Activated T-cell treated with anti-CD3 and anti-CD28 coated beads, Interleukin-2, amount 50 U/mL, for 4 hours (primary cell): Measurements from ENCODE around the gene KNCN. TPM values are rescaled to one million over a fixed set of nuclear protein-coding genes. Genes with fewer than 3 reads are reported as not detected.
A peak's percentile ranks its signal among the peaks of the same experiment; 100 is the strongest.

Experiments used
- ATAC-seq, 2 donors: fragments of 200-7000 bp; cut with Tn5 transposase; one replicate each; pipeline ENCODE4 v1.10.0; 2021
- DNase-seq: peaks from one replicate; pipeline ENCODE4 v3.0.0-alpha.2; 2020
- H3K27me3 Mint-ChIP-seq: one replicate; pipeline ENCODE4 v1.8.0; 2021; ENCODE audit warnings: low read depth, mixed read lengths
- H3K36me3 Mint-ChIP-seq: one replicate; pipeline ENCODE4 v1.8.0; 2022; ENCODE audit warnings: mixed read lengths; ENCODE audit not compliant: insufficient read depth
- H3K4me1 Mint-ChIP-seq: one replicate; pipeline ENCODE4 v1.8.0; 2021; ENCODE audit warnings: low read depth, mixed read lengths
- H3K4me3 Mint-ChIP-seq: one replicate; pipeline ENCODE4 v1.8.0; 2021; ENCODE audit warnings: mild to moderate bottlenecking, moderate library complexity, mixed read lengths
- H3K9me3 Mint-ChIP-seq: one replicate; pipeline ENCODE4 v1.8.0; 2021; ENCODE audit warnings: mixed read lengths
- total RNA-seq, 3 donors: library from RNA; stranded (reverse); gene quantifications; one replicate each; pipeline ENCODE4 v1.2.1, GENCODE V29; 2021

KNCN gene
- total RNA-seq, 3 donors from 2014 or later = not detected

GRCh38 chr1:46543761-46544560, 7.5 kb downstream of the KNCN start:
- ATAC-seq (no peak), DNase-seq (no peak)
- peaks cover 47% of the 10 kb centered on the region for H3K27me3 Mint-ChIP-seq
- no peaks in the 10 kb centered on the region for H3K36me3 Mint-ChIP-seq
- peaks cover 2% of the 10 kb centered on the region for H3K4me1 Mint-ChIP-seq
- H3K4me3 Mint-ChIP-seq = no peak overlapping the region
- H3K9me3 Mint-ChIP-seq = no peaks in the 10 kb centered on the region

- Mint-ChIP-seq H3K4me3 (no peak overlapping the region), H3K36me3 (no peaks in the 10 kb centered on the region), H3K4me1 (peaks cover 2% of the 10 kb centered on the region), H3K27me3 (peaks cover 47% of the 10 kb centered on the region), H3K9me3 (no peaks in the 10 kb centered on the region)
- no peak for DNase-seq
- no peak for ATAC-seq
These were observed 8.1 kb downstream of the KNCN start for GRCh38 chr1:46543382-46543760.

DNA sequence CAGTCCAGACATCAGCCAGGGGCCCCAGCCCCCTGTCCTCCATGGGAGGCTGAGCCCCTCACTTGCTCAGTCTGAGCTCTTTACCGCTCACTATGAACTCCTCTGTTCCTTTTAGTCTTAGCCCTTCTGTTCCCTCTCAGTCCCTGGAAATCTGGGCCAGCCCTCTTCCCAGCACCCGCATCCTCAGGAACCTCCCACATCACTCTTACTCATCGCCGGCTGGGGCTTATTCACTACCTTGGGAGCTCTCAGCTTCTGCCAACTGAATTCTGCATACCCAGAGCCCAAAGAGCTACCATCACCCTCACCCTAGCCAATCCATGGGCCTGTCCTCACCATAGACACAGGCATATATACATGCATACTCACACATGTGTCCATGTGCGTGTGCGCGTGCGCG, 11.5 kb downstream of the KNCN start:
- H3K4me1 Mint-ChIP-seq = peaks cover 2% of the 10 kb centered on the region
- ATAC-seq (no peak), DNase-seq (no peak)
- peaks cover 30% of the 10 kb centered on the region for H3K27me3 Mint-ChIP-seq
- no peak overlapping the region for H3K4me3 Mint-ChIP-seq
- no peaks in the 10 kb centered on the region for H3K9me3 Mint-ChIP-seq
- no peaks in the 10 kb centered on the region for H3K36me3 Mint-ChIP-seq

DNA sequence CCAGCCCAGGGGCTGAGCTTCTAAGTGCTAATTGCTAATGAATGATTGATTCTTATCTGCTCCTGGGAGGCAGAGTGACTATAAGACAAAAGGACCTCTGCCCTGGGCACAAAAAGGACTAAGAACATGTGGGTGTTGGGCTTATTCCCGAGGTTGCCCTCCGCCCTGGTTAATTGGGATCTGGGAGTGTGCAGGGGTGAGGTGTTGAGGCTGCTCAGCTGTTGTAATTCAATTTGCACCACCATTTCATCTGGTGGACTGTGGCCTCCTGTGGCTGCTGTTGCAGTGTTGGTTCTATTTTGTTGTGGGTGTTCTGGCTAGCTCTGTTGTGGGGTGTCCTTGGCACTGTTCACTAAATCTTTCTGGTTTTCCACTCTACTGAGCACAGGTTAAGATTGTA, 13.3 kb downstream of the KNCN start:
- Mint-ChIP-seq H3K27me3 (peaks cover 17% of the 10 kb centered on the region), H3K9me3 (no peaks in the 10 kb centered on the region), H3K36me3 (no peaks in the 10 kb centered on the region), H3K4me1 (peaks cover 4% of the 10 kb centered on the region), H3K4me3 (no peak overlapping the region)
- ATAC-seq (no peak), DNase-seq (no peak)

DNA sequence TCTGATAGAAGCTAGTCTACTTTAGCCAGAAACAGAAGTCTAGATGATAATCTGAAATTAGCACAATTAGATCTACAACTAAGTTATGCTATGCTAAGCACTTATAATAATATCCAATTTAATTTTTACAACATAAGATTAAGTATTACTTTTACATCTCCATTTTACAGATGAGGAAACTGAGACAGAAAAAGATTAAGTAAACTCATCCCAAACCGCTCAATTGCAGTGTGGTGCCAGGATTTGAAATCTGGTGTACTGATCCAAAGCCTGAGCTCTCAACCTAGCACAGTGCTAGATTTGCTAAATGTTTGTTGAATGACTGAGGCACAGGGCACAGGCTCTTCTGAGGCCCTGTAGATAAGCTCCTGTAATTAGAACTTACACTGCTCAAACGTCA, 13.8 kb downstream of the KNCN start:
- peaks cover 5% of the 10 kb centered on the region for H3K4me1 Mint-ChIP-seq
- no peaks in the 10 kb centered on the region for H3K9me3 Mint-ChIP-seq
- H3K36me3 Mint-ChIP-seq = no peaks in the 10 kb centered on the region
- ATAC-seq (no peak), DNase-seq (no peak)
- peaks cover 13% of the 10 kb centered on the region for H3K27me3 Mint-ChIP-seq
- no peak overlapping the region for H3K4me3 Mint-ChIP-seq

DNA sequence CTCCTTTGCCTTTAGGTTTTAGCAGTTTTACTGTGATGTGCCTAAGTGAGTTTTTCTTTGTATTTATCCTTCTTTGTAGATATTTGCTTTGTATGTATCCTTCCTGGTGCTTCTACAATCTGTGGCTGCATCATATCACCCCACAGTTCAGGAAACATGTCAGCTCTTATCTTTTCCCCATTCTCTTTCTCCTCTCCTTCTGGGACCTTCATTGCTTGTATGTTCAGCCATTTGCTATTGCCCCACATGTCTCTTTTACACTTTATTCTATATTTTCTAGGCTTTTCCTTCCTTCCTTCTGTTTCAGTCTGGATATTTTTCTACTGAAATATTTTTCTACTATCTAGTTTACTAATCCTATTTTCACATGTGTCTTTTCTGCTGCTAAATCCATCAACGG, 14.9 kb downstream of the KNCN start:
- H3K4me1 Mint-ChIP-seq = peaks cover 6% of the 10 kb centered on the region
- ATAC-seq (no peak), DNase-seq (no peak)
- no peaks in the 10 kb centered on the region for H3K9me3 Mint-ChIP-seq
- H3K27me3 Mint-ChIP-seq = peaks cover 9% of the 10 kb centered on the region
- H3K4me3 Mint-ChIP-seq = no peak overlapping the region
- no peaks in the 10 kb centered on the region for H3K36me3 Mint-ChIP-seq

DNA sequence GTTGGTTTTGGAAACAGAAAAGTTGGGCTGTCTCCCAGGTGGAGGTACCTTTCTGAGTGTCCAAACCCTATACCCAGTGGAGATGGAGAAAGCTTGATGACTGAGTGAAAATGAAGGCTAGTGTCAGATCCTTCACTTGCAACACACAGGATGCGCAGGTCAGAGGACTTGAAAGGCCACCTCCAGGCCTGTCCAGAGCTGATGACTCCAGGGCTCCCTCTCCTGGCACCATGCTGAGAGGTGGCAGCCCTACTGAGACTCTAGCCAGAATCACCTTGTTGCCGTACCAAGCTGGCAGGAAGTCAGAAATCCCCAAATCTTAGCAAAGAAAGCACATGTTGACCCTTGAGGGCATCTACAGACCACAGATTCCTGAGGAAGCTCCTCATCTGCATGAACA, 16.4 kb downstream of the KNCN start:
- Mint-ChIP-seq H3K4me1 (peaks cover 6% of the 10 kb centered on the region), H3K4me3 (no peak overlapping the region), H3K9me3 (no peaks in the 10 kb centered on the region), H3K36me3 (no peaks in the 10 kb centered on the region), H3K27me3 (peaks cover 6% of the 10 kb centered on the region)
- ATAC-seq (no peak), DNase-seq (no peak)

- ATAC-seq (peak; percentile 82 to 83), DNase-seq (peak; percentile 49)
- Mint-ChIP-seq H3K4me3 (peak overlapping the region; percentile 65), H3K27me3 (peaks cover 16% of the 10 kb centered on the region), H3K36me3 (no peaks in the 10 kb centered on the region), H3K4me1 (peaks cover 9% of the 10 kb centered on the region), H3K9me3 (no peaks in the 10 kb centered on the region)
These were observed 18.1 kb downstream of the KNCN start for GRCh38 chr1:46533179-46533864.

GRCh38 chr1:46532498-46533178, 18.8 kb downstream of the KNCN start:
- peak; percentile 82 to 88 for ATAC-seq
- H3K4me3 Mint-ChIP-seq = peak overlapping the region; percentile 60
- peaks cover 20% of the 10 kb centered on the region for H3K27me3 Mint-ChIP-seq

GRCh38 chr1:46532095-46532494, 19.4 kb downstream of the KNCN start:
- H3K9me3 Mint-ChIP-seq = no peaks in the 10 kb centered on the region
- H3K36me3 Mint-ChIP-seq = no peaks in the 10 kb centered on the region
- peaks cover 23% of the 10 kb centered on the region for H3K27me3 Mint-ChIP-seq
- ATAC-seq = no peak
- DNase-seq = no peak
- H3K4me1 Mint-ChIP-seq = peaks cover 9% of the 10 kb centered on the region
- H3K4me3 Mint-ChIP-seq = no peak overlapping the region

More at GRCh38 chr1:46532498-46533178, 18.8 kb downstream of the KNCN start:
- DNase-seq = peak; percentile 68
- Mint-ChIP-seq H3K4me1 (peaks cover 9% of the 10 kb centered on the region), H3K36me3 (no peaks in the 10 kb centered on the region), H3K9me3 (no peaks in the 10 kb centered on the region)

DNA sequence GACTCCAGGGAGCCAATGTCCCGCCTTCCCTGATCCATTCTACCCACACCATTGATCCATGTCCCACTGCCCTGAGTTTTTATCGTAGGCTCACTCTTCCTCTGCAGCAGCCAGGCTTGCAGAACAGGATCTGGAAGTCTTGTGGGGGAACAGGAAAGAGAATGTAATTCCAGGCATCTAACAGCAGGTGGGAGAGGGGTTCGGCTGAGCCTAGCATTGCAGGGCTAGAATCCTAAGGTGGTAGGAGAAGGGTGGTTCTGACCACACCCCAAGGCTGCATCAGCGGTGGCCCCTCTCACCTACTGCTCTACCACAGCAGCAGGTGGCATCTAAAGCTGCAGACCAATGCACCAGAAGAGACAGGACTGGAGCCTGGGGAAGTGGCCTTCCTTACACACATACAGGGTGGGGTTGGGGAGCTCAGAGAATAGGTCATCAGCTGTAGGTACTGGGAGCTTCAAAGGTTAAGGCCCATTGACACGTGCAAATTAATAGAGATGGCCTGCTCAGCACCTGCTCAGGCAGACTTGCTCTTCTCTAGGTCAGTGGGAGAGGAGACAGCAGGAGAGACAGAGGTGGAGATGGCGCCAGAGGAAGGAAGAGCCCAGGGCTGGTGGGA, 20.5 kb downstream of the KNCN start:
- H3K4me1 Mint-ChIP-seq = peaks cover 9% of the 10 kb centered on the region
- H3K27me3 Mint-ChIP-seq = peaks cover 22% of the 10 kb centered on the region
- no peak for ATAC-seq
- no peak overlapping the region for H3K4me3 Mint-ChIP-seq
- no peaks in the 10 kb centered on the region for H3K9me3 Mint-ChIP-seq
- no peak for DNase-seq
- no peaks in the 10 kb centered on the region for H3K36me3 Mint-ChIP-seq

GRCh38 chr1:46530311-46530710, 21.1 kb downstream of the KNCN start:
- no peak for ATAC-seq
- Mint-ChIP-seq H3K4me3 (no peak overlapping the region), H3K4me1 (peaks cover 9% of the 10 kb centered on the region), H3K36me3 (no peaks in the 10 kb centered on the region), H3K9me3 (no peaks in the 10 kb centered on the region), H3K27me3 (peaks cover 26% of the 10 kb centered on the region)
- DNase-seq = no peak

DNA sequence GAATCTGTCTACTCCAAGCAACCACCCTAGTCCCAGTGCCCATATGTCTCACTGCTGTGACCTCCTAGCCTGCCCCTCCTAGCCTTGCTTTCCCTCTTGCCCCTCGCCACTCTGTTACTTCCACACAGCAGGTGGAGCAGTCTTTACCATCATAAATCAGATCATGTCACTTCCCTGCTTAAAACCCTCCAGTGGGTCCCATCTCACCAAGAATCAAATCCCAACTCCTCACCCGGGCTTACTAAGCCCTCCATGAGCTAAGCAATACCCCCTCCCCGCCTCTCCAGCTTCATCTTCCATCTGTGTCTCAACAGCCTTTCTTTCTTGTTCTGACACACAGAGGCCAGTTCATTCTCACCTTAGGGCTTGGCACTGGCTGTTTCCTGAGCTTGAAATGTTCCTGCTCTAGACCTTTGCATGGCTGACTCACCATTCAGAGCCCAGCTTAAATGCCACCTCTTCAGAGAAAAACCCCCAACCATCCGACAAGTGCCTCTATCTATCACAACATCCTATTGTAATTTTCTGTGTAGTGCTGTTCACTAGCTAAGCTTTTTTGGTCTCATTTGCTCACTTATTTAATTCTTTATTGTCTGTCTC, 22.3 kb downstream of the KNCN start:
- Mint-ChIP-seq H3K9me3 (no peaks in the 10 kb centered on the region), H3K4me1 (peaks cover 9% of the 10 kb centered on the region), H3K4me3 (no peak overlapping the region), H3K27me3 (peaks cover 31% of the 10 kb centered on the region), H3K36me3 (no peaks in the 10 kb centered on the region)
- DNase-seq = no peak
- ATAC-seq = no peak
